WTC11 (cell line): ENCODE data around the gene EXOC4.

Experiments used
- CREB1 ChIP-seq: sonication (generic); formaldehyde crosslinking; IDR thresholded peaks from 2 replicates; pipeline ENCODE4 v1.8.0; 2023; ENCODE audit warnings: mild to moderate bottlenecking, missing genetic modification reagents
- CTCF ChIP-seq: fragments of 200-600 bp; IDR thresholded peaks from 2 replicates; pipeline ENCODE4 v1.8.0; 2022; ENCODE audit warnings: antibody characterized with exemption
- ESRRA ChIP-seq: sonication (generic); formaldehyde crosslinking; IDR thresholded peaks from 2 replicates; pipeline ENCODE4 v1.8.1; 2022; ENCODE audit warnings: mild to moderate bottlenecking, missing genetic modification reagents, borderline replicate concordance
- MYBL2 ChIP-seq: sonication (generic); formaldehyde crosslinking; IDR thresholded peaks from 2 replicates; pipeline ENCODE4 v1.8.1; 2023; ENCODE audit warnings: mild to moderate bottlenecking, moderate library complexity, missing genetic modification reagents
- TF ChIP-seq, protein P1 (sequence below): sonication (generic); formaldehyde crosslinking; IDR thresholded peaks from 2 replicates; pipeline ENCODE4 v1.8.1; 2022; ENCODE audit warnings: low read depth, missing genetic modification reagents, borderline replicate concordance

GRCh38 chr7:133512560-133512959 is 259.7 kb downstream of the EXOC4 start:
- no peak for TF ChIP-seq CTCF
- TF ChIP-seq MYBL2: no peak
- TF ChIP-seq ESRRA (CRISPR knock-in tag): no peak
- TF ChIP-seq, protein P1, sequence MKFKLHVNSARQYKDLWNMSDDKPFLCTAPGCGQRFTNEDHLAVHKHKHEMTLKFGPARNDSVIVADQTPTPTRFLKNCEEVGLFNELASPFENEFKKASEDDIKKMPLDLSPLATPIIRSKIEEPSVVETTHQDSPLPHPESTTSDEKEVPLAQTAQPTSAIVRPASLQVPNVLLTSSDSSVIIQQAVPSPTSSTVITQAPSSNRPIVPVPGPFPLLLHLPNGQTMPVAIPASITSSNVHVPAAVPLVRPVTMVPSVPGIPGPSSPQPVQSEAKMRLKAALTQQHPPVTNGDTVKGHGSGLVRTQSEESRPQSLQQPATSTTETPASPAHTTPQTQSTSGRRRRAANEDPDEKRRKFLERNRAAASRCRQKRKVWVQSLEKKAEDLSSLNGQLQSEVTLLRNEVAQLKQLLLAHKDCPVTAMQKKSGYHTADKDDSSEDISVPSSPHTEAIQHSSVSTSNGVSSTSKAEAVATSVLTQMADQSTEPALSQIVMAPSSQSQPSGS: no peak
- no peak for TF ChIP-seq CREB1
